ENCODE data around the gene CAMK2A. TPM values are rescaled to one million over a fixed set of nuclear protein-coding genes. Genes with fewer than 3 reads are reported as not detected.

CAMK2A gene
- total and polyA plus RNA-seq, 4 donors, result 0.31 to 2.7 (median 1.0) TPM

GRCh38 chr5:150227036-150227435, 62.5 kb downstream of the CAMK2A start:
- H3K4me1 ChIP-seq (ENCODE audit: control insufficient read depth in 5 of 5, insufficient read depth in 5 of 5, low read length in 5 of 5), result peaks cover 0 to 1% (median 0%) of the 10 kb centered on the region in 5 donors
- H3K9ac ChIP-seq (ENCODE audit: insufficient read depth in 1 of 2, low read length in 2 of 2), result no peak overlapping the region
- no peak for ATAC-seq (ENCODE audit: insufficient read depth, low FRiP score)
- no peaks in the 10 kb centered on the region for H3K36me3 ChIP-seq (ENCODE audit: control insufficient read depth in 4 of 4, insufficient read depth in 4 of 4, low read length in 4 of 4)
- WGBS, 2 donors, result 98 to 99% methylated on average over 5 of the region's 5 CpGs
- H3K4me3 ChIP-seq, result no peak overlapping the region
- no peak for TF ChIP-seq CTCF (IDR thresholded peaks at IDR 0.05; ENCODE audit: control extremely low read depth, extremely low read depth)
- no peak for DNase-seq
- no peaks in the 10 kb centered on the region for H3K27me3 ChIP-seq (ENCODE audit: control insufficient read depth in 3 of 3, insufficient read depth in 3 of 3, low read length in 2 of 3)
- H3K27ac ChIP-seq (ENCODE audit: low read depth in 1 of 2, low read length in 1 of 2), result no peak overlapping the region
- peaks cover 0 to 2% (median 0%) of the 10 kb centered on the region in 4 donors for H3K9me3 ChIP-seq (ENCODE audit: control insufficient read depth in 4 of 4, insufficient read depth in 3 of 4, low read length in 3 of 4)

DNA sequence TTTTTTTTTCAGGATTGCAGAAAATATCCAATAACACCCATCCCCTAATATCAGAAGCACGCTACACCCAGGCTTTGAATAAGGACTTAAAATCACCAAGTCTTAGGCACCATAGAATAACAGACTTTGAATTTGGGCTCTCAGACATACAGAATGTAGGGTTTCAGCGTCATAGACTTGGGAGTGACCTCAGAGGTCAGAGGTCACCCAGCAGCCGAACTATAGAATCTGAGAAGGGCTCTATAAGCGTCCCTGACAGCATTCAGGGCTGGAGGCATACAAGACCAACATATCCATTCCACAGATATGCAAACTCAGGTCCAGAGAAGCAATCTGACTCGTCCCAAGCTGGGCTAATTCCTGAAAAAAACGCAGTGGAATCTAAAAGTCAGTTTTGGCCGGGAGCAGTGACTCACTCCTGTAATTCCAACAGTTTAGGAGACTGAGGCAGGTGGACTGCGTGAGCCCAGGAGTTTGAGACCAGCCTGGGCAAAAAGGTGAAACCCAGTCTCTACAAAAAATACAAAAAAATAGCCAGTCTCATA, 65.0 kb downstream of the CAMK2A start:
- no peak for TF ChIP-seq CTCF (IDR thresholded peaks at IDR 0.05; ENCODE audit: control extremely low read depth, extremely low read depth)
- WGBS, 2 donors, result 75 to 80% methylated on average over 8 of the region's 8 CpGs
- ATAC-seq (ENCODE audit: insufficient read depth, low FRiP score), result no peak

DNA sequence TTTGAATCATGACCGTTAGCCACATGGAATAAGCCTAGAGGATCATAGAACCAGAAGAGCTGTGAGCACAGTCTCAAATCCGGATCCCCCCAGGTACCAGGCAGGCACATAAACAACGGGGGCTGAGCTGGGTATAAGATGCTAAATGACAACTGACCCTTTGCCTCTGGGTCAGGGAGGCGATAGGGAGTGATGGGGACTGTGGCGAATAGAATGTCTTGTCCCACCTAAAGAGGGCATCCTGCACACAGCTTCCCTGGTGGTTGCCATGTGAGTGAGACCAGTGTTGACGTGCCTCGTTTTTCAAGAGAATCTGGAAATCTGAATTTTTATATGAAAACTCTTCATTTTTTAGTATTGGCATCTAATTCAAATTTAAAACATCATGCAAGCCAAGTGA, 66.1 kb downstream of the CAMK2A start:
- Histone ChIP-seq H3K27me3 (ENCODE audit: control insufficient read depth in 3 of 3, insufficient read depth in 3 of 3, low read length in 2 of 3) (no peaks in the 10 kb centered on the region), H3K4me3 (no peak overlapping the region), H3K4me1 (ENCODE audit: control insufficient read depth in 5 of 5, insufficient read depth in 5 of 5, low read length in 5 of 5) (peaks cover 0 to 1% (median 0%) of the 10 kb centered on the region in 5 donors), H3K36me3 (ENCODE audit: control insufficient read depth in 4 of 4, insufficient read depth in 4 of 4, low read length in 4 of 4) (no peaks in the 10 kb centered on the region), H3K9me3 (ENCODE audit: control insufficient read depth in 4 of 4, insufficient read depth in 3 of 4, low read length in 3 of 4) (peaks cover 0 to 2% (median 0%) of the 10 kb centered on the region in 4 donors), H3K27ac (ENCODE audit: low read depth in 1 of 2, low read length in 1 of 2) (no peak overlapping the region), H3K9ac (ENCODE audit: insufficient read depth in 1 of 2, low read length in 2 of 2) (no peak overlapping the region)
- DNase-seq (no peak), ATAC-seq (ENCODE audit: insufficient read depth, low FRiP score) (no peak)
- no peak for TF ChIP-seq CTCF (IDR thresholded peaks at IDR 0.05; ENCODE audit: control extremely low read depth, extremely low read depth)
- WGBS, 2 donors, result 88 to 94% methylated on average over 7 of the region's 7 CpGs

More for the DNA sequence above, 65.0 kb downstream of the CAMK2A start:
- no peaks in the 10 kb centered on the region for H3K27me3 ChIP-seq (ENCODE audit: control insufficient read depth in 3 of 3, insufficient read depth in 3 of 3, low read length in 2 of 3)
- no peak overlapping the region for H3K9ac ChIP-seq (ENCODE audit: insufficient read depth in 1 of 2, low read length in 2 of 2)
- no peak overlapping the region for H3K4me3 ChIP-seq
- H3K9me3 ChIP-seq (ENCODE audit: control insufficient read depth in 4 of 4, insufficient read depth in 3 of 4, low read length in 3 of 4), result peaks cover 0 to 2% (median 0%) of the 10 kb centered on the region in 4 donors
- H3K4me1 ChIP-seq (ENCODE audit: control insufficient read depth in 5 of 5, insufficient read depth in 5 of 5, low read length in 5 of 5), result peaks cover 0 to 1% (median 0%) of the 10 kb centered on the region in 5 donors
- no peak overlapping the region for H3K27ac ChIP-seq (ENCODE audit: low read depth in 1 of 2, low read length in 1 of 2)
- no peaks in the 10 kb centered on the region for H3K36me3 ChIP-seq (ENCODE audit: control insufficient read depth in 4 of 4, insufficient read depth in 4 of 4, low read length in 4 of 4)
- DNase-seq, result no peak

GRCh38 chr5:150222906-150223305, 66.7 kb downstream of the CAMK2A start:
- ATAC-seq (ENCODE audit: insufficient read depth, low FRiP score) (no peak), DNase-seq (no peak)
- WGBS, 2 donors, result 94 to 96% methylated on average over 21 of the region's 21 CpGs
- no peak for TF ChIP-seq CTCF (IDR thresholded peaks at IDR 0.05; ENCODE audit: control extremely low read depth, extremely low read depth)
- H3K4me3 ChIP-seq, result no peak overlapping the region
- H3K4me1 ChIP-seq (ENCODE audit: control insufficient read depth in 5 of 5, insufficient read depth in 5 of 5, low read length in 5 of 5), result peaks cover 0 to 1% (median 0%) of the 10 kb centered on the region in 5 donors
- H3K36me3 ChIP-seq (ENCODE audit: control insufficient read depth in 4 of 4, insufficient read depth in 4 of 4, low read length in 4 of 4), result no peaks in the 10 kb centered on the region
- H3K27ac ChIP-seq (ENCODE audit: low read depth in 1 of 2, low read length in 1 of 2), result no peak overlapping the region
- H3K9me3 ChIP-seq (ENCODE audit: control insufficient read depth in 4 of 4, insufficient read depth in 3 of 4, low read length in 3 of 4), result peaks cover 0 to 2% (median 0%) of the 10 kb centered on the region in 4 donors
- H3K9ac ChIP-seq (ENCODE audit: insufficient read depth in 1 of 2, low read length in 2 of 2), result no peak overlapping the region
- H3K27me3 ChIP-seq (ENCODE audit: control insufficient read depth in 3 of 3, insufficient read depth in 3 of 3, low read length in 2 of 3), result no peaks in the 10 kb centered on the region
